ENCODE measurements around the gene LSP1.

The LSP1 gene

DNA sequence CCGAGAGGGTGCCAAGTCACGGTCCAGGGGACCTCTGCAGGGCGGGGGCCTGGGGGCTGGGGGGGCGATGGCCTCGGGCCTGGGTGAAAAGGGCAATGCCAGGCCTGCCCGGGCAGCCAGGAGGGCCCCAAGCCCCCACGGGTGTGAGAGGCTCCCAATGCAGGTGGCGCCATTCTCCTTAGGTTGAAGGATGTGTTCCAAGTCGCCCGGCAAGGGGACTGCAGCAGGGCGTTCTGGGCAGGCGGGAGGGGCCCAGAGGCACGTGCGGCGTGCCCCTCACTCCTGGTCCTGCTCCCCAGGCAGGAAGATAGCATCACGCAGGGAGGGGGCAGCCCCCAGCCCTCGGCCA is 14.8 kb upstream of the LSP1 start:
- no peak for DNase-seq

DNA sequence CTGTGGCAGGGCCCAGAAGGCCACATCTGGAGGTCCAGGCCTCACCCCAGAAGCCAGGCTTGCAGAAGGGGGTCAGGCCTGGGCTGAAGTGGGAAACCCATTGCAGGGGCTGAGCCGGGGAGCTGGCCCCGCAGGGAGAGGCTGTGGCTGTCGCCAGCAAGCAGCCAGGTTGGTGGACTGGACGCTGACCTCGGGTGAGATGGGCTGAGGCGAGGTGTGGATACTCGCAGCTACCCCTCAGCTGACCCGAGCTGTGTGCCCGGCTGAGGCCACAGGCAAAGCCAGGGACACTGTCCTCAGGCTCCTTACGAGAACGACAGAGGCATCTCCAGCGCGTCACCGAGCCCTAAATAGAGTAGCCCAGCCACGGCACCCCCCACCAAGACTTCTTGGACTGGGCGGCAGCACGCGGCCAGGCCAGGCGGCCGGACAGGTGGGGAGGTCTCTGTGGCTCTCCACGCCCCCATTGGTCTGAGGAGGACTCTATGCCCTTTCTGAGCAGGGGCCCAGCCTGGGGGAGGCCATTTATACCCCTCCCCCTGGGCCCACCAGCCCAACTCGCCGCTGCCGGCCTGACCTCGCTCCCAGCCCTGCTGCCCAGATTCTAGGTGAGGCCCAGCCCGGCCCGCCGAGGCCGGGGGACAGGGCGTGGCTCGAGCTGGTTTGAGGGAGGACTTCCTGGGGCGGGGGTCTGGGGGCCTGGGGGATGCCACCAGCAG is 14.3 kb upstream of the LSP1 start, which contains the start of gene TNNI2:
TSS of gene TNNI2 (plus strand) at position 556 of the 719 bp plus-strand sequence. CDS start 716 bp downstream, outside the sequence.
- no peak for DNase-seq

GRCh38 chr11:1839204-1839923 is 13.5 kb upstream of the LSP1 start:
- DNase-seq, result no peak

GRCh38 chr11:1839924-1840779 is 12.7 kb upstream of the LSP1 start:
- no peak for DNase-seq

- DNase-seq, result no peak
Measured at GRCh38 chr11:1840780-1841480, 12.0 kb upstream of the LSP1 start.

- no peak for DNase-seq
Measured at GRCh38 chr11:1841511-1842148, 11.3 kb upstream of the LSP1 start.

DNA sequence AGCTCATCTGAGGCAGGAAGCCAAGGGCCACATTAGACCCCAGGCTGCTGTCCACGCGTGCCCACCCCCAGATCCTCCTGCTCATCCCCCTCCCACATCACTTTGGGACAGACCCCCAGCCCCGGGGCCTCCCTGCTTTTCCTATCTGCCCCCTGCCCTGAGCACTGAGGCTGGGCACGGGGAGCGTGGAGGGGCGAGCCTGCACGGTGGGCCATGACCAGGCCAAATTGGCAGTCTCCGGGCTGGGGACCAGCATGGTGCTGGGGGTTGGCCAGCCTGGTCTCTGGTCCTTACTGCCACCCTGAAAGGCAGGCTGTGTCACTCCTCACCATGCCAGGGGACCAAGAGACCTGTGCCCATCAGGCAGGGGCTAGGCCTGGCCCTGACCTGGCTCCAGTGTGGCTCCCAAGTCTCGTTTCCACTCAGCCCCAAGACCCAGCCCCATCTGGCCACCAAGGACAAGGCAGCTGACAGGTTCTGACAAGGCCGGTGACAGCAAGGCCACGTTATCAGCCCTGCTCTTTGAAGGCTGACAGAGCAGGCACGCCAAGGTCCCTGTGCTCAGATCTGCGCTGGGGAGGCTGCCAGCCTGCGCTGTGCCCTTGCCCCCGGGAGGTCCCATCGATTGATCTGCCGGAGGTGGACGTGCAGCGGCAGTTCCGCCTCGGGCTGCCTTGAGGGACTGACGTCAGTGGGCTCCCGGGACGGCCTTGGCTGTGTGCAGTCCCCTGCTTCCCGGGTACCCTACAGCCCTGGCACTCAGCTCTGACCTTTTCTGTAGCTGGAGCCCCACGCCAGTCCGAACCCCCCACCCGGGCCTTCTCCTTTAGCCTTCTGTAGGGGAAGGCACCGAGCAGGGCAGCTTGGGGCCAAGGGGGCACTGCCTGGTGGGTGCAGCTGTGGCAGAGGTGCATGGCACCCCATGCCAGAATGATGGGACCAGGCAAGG is 10.5 kb upstream of the LSP1 start:
- DNase-seq, result no peak

- no peak for DNase-seq
Measured at GRCh38 chr11:1843098-1843473, 9.8 kb upstream of the LSP1 start.

DNA sequence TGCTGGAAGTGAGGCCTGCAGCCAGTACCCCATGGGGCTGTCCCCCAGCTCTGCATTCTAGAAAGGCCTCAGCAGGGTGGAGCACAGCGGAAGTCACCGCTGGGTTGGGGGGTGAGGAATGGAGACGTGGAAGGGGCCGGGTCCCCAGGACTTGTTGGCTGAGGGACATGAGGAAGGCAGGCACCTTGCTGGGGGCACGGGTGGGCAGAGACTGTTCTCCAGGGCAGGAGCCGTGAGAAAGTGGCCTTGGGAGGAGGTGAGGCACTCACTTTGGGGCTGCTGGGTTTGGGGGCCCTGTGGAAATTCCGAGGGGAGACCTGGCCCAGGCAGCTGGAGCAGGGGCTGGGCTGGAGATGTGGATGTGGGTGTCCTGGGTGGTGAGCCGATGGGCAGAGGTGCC is 9.1 kb upstream of the LSP1 start:
- no peak for DNase-seq

DNA sequence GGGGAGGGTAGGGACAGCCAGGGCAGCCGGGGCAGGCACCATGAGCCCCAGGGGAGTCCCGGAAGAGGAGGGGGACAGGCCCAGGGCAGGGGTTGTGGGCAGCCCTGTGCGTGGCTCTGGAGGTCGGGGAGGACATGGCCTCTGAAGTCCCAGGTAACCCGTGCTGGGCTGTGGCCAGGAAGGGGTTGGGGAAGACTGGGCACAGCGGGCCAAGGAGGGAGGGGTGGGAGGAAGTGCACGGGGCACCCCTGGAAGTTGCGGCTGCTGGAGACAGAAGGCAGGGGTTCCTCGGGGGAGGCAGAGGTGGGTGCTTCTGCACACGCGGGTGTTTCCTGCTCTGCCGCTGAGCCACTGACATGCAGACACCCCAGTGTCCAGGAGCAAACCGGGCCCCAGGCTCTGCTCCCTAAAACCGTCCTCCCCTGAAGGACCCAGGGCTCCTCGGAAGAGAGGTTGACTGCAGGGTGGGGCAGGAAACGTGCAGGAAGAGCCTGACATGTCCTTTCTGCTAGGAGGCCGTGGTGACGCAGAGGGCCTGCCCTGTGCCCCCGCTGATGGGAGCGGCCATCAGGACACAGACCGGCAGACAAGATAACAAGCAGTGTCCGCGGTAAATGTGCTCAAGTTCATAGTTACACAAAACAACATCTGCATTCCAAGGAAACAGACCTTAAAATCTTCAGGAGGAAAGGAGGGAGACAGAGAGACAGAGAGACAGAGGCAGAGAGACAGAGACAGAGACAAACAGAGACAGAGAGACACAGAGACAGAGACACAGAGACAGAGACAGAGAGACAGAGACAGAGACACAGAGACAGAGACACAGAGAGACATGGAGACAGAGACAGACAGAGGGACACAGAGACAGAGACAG is 8.4 kb upstream of the LSP1 start:
- DNase-seq, result no peak

- no peak for DNase-seq
Measured at GRCh38 chr11:1845095-1845429, 7.8 kb upstream of the LSP1 start.

GRCh38 chr11:1845561-1846452 is 7.1 kb upstream of the LSP1 start:
- DNase-seq, result no peak

GRCh38 chr11:1846453-1846932 is 6.4 kb upstream of the LSP1 start:
- DNase-seq, result no peak

- no peak for DNase-seq
Measured at GRCh38 chr11:1847006-1847735, 5.7 kb upstream of the LSP1 start.

- DNase-seq, result no peak
Measured at GRCh38 chr11:1847926-1848639, 4.8 kb upstream of the LSP1 start.

GRCh38 chr11:1848640-1849430 is 4.0 kb upstream of the LSP1 start:
- no peak for DNase-seq
